ENCODE data around the gene ZNF768. TPM values are rescaled to one million over a fixed set of nuclear protein-coding genes. Genes with fewer than 3 reads are reported as not detected.

ZNF768 gene
- total and polyA plus RNA-seq, 2 of the 13 experiments (the other 11 are each of a cell fraction or from before 2014, with no cell fraction given), result 26.7 to 34.4 TPM

DNA sequence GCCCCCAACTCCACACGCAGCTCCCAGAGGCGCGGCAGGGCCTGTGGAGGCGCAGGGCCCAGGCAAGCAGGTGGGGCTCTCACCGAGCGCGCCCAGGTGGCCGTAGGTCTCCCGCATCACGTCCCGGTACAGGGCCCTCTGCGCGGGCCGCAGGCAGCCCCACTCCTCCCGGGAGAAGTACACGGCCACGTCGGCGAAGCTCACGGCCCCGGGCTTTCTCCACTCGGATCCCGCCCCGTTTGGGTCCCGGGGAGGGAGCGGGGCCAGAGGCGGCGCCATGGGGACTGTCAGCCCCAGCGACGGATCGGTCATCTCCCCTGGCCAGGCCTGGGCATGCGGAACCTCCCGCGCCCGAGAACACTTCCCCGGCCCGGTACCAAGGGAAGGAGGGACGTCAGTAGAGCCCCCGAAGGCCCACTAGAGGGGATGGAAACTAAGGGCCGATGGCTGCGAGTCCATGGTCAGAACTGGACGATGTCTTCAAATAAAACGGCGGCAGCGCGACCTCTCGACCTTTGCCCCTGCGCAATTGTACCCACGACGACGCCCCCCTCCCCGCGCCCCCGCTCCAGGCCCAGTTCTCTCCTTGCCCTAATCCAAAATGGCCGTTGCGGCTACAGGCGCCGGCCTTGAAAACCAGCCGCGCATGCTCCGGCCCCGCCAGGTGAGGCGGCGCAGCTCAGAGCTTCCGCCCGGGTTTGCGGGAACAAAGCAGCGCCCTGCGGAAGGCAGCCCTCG is 8.2 kb upstream of the ZNF768 start, which contains the start of gene ZNF747 (continued):
- TF ChIP-seq, protein P1, sequence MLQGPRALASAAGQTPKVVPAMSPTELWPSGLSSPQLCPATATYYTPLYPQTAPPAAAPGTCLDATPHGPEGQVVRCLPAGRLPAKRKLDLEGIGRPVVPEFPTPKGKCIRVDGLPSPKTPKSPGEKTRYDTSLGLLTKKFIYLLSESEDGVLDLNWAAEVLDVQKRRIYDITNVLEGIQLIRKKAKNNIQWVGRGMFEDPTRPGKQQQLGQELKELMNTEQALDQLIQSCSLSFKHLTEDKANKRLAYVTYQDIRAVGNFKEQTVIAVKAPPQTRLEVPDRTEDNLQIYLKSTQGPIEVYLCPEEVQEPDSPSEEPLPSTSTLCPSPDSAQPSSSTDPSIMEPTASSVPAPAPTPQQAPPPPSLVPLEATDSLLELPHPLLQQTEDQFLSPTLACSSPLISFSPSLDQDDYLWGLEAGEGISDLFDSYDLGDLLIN (CRISPR knock-in tag; IDR thresholded peaks at IDR 0.05; ENCODE audit: borderline replicate concordance), result no peak; the same call in 1 of the 2 replicates
- TF ChIP-seq NR2C2 (CRISPR knock-in tag; IDR thresholded peaks at IDR 0.05; ENCODE audit: borderline replicate concordance) (peak; percentile 99), NR2F6 (IDR thresholded peaks at IDR 0.05) (peak; percentile 97), NR2F6 (CRISPR knock-in tag; IDR thresholded peaks at IDR 0.05) (peak; percentile 99), RARA (CRISPR knock-in tag; IDR thresholded peaks at IDR 0.05) (peak; percentile 67; the same call in 1 of the 2 replicates), AGO2 (optimal IDR thresholded peaks at IDR 0.05; ENCODE audit: low read depth, low read length) (peak; percentile 96), ATM (IDR thresholded peaks at IDR 0.05; ENCODE audit: borderline replicate concordance) (no peak), FOXK2 (IDR thresholded peaks at IDR 0.05) (no peak), ISL2 (CRISPR knock-in tag; IDR thresholded peaks at IDR 0.05) (peak; percentile 58; the same call in 1 of the 2 replicates), ZNF776 (CRISPR knock-in tag; IDR thresholded peaks at IDR 0.05) (peak; percentile 86; the same call in 1 of the 2 replicates), ZSCAN30 (CRISPR knock-in tag; IDR thresholded peaks at IDR 0.05) (peak; percentile 96; the same call in 1 of the 2 replicates), ZC3H13 (CRISPR knock-in tag; IDR thresholded peaks at IDR 0.05) (peak; percentile 87)
- TF ChIP-seq, protein P2, sequence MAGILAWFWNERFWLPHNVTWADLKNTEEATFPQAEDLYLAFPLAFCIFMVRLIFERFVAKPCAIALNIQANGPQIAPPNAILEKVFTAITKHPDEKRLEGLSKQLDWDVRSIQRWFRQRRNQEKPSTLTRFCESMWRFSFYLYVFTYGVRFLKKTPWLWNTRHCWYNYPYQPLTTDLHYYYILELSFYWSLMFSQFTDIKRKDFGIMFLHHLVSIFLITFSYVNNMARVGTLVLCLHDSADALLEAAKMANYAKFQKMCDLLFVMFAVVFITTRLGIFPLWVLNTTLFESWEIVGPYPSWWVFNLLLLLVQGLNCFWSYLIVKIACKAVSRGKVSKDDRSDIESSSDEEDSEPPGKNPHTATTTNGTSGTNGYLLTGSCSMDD (CRISPR knock-in tag; IDR thresholded peaks at IDR 0.05), result no peak
- TF ChIP-seq, protein P3, sequence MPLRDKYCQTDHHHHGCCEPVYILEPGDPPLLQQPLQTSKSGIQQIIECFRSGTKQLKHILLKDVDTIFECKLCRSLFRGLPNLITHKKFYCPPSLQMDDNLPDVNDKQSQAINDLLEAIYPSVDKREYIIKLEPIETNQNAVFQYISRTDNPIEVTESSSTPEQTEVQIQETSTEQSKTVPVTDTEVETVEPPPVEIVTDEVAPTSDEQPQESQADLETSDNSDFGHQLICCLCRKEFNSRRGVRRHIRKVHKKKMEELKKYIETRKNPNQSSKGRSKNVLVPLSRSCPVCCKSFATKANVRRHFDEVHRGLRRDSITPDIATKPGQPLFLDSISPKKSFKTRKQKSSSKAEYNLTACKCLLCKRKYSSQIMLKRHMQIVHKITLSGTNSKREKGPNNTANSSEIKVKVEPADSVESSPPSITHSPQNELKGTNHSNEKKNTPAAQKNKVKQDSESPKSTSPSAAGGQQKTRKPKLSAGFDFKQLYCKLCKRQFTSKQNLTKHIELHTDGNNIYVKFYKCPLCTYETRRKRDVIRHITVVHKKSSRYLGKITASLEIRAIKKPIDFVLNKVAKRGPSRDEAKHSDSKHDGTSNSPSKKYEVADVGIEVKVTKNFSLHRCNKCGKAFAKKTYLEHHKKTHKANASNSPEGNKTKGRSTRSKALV (CRISPR knock-in tag; IDR thresholded peaks at IDR 0.05), result no peak; the same call in 1 of the 2 replicates
- TF ChIP-seq, protein P4, sequence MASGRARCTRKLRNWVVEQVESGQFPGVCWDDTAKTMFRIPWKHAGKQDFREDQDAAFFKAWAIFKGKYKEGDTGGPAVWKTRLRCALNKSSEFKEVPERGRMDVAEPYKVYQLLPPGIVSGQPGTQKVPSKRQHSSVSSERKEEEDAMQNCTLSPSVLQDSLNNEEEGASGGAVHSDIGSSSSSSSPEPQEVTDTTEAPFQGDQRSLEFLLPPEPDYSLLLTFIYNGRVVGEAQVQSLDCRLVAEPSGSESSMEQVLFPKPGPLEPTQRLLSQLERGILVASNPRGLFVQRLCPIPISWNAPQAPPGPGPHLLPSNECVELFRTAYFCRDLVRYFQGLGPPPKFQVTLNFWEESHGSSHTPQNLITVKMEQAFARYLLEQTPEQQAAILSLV (CRISPR knock-in tag; IDR thresholded peaks at IDR 0.05; ENCODE audit: borderline replicate concordance), result peak; percentile 98
- TF ChIP-seq, protein P5, sequence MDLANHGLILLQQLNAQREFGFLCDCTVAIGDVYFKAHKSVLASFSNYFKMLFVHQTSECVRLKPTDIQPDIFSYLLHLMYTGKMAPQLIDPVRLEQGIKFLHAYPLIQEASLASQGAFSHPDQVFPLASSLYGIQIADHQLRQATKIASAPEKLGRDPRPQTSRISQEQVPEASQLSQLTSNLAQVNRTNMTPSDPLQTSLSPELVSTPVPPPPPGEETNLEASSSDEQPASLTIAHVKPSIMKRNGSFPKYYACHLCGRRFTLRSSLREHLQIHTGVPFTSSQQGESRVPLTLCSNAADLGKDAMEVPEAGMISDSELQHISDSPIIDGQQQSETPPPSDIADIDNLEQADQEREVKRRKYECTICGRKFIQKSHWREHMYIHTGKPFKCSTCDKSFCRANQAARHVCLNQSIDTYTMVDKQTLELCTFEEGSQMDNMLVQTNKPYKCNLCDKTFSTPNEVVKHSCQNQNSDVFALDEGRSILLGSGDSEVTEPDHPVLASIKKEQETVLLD (CRISPR knock-in tag; IDR thresholded peaks at IDR 0.05; ENCODE audit: low read depth), result peak; percentile 77
- TF ChIP-seq, protein P6, sequence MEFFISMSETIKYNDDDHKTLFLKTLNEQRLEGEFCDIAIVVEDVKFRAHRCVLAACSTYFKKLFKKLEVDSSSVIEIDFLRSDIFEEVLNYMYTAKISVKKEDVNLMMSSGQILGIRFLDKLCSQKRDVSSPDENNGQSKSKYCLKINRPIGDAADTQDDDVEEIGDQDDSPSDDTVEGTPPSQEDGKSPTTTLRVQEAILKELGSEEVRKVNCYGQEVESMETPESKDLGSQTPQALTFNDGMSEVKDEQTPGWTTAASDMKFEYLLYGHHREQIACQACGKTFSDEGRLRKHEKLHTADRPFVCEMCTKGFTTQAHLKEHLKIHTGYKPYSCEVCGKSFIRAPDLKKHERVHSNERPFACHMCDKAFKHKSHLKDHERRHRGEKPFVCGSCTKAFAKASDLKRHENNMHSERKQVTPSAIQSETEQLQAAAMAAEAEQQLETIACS (CRISPR knock-in tag; IDR thresholded peaks at IDR 0.05), result peak; percentile 59; the same call in 1 of the 2 replicates

All from HepG2 (cell line).